Inflammatory macrophage treated with lipopolysaccharide for 1 hour (primary cell): ENCODE data around the gene WDR59.
"Not testable (repeated sequence)": the region's sequence is repeated elsewhere in the genome, so short reads cannot be mapped to it uniquely, and the experiment has no call there.

Experiments
- DNase-seq, 2 donors: peaks; one replicate each; pipeline ENCODE4 v3.0.0-alpha.2; 2020 to 2022

Gene WDR59

GRCh38 chr16:74954763-74955162 lies 30.2 kb downstream of the WDR59 start:
- DNase-seq, result no peak

- no peak for DNase-seq
Observed at GRCh38 chr16:74951681-74952080, 33.2 kb downstream of the WDR59 start.

DNA sequence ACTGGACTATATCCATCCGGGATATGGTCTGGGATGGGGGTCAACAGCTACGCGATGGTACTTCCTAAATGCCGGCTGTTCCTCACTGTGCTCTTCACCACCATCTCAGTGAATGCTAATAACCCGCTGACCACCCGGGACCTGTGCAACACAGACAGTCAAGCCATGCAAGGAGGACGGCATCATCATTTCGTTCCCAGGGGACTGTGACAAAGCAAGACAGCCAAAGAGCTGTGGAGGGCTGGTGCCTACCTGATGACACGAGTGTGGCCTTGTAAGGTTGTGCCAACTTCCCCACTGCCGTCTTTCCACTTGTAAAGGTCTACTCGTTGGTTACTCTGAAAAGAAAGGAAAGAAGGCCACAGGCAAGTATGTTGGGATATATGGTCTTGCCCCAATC lies 33.7 kb downstream of the WDR59 start:
- no peak for DNase-seq

DNA sequence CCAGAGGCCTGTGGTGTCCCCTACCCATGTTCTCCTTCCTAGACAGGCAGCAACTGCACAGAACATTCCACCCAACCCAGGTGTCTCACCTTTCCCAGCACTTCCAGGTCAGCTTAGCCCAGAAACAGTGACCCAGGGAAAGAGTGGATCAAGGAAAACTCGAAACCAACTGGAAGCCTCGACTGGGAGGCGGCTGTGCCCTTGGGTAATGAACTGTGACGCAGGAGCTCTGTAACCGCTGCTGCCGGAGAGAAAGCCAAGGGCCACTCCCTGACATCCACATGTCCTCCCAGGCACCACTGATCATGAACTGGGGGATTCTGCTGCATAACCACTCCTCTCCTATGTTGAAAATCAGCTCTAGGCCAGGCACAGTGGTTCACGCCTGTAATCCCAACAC lies 34.4 kb downstream of the WDR59 start:
- no peak for DNase-seq

GRCh38 chr16:74949309-74949708 lies 35.6 kb downstream of the WDR59 start:
- DNase-seq, result no peak

- DNase-seq, result no peak
Observed at GRCh38 chr16:74944466-74944865, 40.5 kb downstream of the WDR59 start.

DNA sequence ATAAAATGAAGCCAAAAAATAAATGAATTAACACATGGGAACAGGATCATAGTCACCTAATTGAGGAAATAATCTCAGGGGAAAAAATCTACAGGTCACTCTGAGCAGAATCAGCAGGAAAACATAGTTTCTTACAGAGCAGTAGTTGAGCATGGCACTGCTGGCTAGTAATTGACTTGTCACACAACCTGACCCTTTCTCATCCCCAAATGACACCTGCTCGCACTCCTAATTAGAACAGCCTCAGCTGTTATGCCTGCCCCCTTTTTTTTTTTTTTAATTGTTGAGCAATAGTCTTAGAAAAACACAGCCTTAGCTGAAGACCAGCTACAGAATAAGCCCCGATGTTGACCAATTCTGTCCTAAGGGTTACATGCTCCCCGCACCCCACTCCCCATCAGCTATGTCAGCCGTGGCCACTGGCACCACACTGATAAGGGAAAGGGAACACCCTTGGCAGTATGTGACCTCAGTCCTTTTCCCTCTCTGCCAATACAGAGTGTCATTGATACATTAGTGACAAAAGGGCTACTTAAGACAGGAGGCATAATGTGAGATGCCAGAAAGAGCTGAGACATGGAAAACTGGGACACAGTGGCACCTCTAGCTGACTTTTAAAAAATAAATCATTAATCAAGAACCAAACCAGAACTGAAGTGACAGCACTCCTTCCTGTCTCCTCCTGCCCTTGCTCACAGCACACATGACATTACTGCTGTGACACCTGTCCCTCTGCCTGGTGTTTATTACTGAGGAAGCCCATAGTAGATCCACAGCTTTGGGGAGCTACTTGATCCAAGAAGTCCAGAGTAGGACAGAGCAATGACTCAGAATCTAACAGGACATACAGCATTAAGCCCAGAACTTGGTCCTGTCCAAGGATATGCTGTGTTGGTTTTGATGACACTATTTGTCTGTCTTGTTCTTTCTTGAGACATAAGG lies 41.7 kb downstream of the WDR59 start:
- no peak for DNase-seq

GRCh38 chr16:74942566-74942965 lies 42.4 kb downstream of the WDR59 start:
- DNase-seq, result no peak

DNA sequence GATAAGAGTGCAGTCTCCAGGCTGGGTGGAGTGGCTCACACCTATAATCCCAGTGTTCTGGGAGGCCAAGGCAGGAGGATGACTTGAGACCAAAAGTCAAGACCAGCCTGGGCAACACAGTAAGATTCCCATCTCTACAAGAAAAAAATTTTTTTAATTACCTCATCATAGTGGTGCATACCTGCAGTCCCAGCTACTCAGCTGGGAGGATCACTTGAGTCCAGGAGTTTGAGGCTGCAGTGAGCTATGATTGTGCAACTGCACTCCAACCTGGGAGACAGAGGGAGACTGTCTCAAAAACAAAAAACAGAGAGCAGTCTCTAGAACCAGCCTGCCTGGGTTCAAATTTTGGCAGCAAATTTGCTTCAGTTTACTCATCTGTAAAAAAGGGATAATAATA lies 45.2 kb downstream of the WDR59 start:
- DNase-seq, result no peak

- peak; percentile 85 to 92 for DNase-seq
Observed at GRCh38 chr16:74936902-74937560, 47.9 kb downstream of the WDR59 start.

DNA sequence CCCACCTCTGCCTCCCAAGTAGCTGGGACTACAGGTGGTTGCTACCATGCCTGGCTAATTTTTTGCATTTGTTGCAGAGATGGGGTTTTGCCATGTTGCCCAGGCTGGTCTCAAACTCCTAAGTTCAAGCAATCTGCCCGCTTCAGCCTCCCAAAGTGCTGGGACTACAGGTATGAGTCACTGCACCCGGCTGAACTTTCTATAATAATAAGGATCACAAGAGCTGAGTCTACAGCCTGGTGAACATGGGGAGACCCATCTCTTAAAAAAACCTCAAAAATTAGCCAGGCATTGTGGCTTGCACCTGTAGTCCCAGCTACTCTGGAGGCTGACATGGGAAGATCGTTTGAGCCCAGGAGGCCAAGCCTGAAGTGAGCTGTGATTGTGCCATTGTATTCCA lies 53.5 kb downstream of the WDR59 start:
- no peak for DNase-seq

DNA sequence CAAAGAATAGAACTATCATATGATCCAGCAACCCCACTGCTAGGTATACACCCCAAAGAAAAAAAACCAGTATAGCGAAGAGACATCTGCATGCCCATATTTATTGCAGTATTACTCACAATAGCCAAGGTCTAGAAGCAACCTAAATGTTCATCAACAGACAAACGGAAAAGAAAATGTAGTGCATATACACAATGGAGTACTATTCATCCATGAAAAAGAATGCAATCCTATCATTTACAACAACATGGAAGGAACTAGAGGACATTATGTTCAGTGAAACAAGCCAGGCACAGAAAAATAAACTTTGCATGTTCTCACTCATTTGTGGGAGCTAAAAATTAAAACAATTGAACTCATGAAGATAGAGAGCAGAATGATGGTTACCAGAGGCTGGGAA lies 55.3 kb downstream of the WDR59 start:
- no peak for DNase-seq

GRCh38 chr16:74926805-74927204 lies 58.1 kb downstream of the WDR59 start:
- DNase-seq, result no peak

GRCh38 chr16:74923766-74924460 lies 61.0 kb downstream of the WDR59 start:
- DNase-seq, result no peak

- DNase-seq, result no peak
Observed at GRCh38 chr16:74922150-74923138, 62.5 kb downstream of the WDR59 start.

DNA sequence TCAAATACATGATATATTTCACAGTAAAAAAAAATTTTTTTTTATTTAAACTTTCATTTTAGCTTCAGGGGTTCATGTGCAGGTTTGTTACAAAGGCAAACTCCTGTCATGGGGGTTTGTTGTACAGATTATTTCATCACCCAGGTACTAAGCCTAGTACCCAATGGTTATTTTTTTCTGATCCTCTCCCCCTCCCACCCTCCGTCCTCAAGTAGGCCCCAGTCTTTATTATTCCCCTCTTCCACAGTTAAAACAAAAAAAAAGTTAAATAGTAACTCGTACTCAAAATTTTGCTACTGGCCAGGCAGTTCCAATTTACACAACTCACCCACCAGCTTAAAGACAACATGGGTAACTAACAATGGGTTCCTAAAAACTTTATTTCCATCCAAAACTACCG lies 63.9 kb downstream of the WDR59 start:
- DNase-seq, result no peak

DNA sequence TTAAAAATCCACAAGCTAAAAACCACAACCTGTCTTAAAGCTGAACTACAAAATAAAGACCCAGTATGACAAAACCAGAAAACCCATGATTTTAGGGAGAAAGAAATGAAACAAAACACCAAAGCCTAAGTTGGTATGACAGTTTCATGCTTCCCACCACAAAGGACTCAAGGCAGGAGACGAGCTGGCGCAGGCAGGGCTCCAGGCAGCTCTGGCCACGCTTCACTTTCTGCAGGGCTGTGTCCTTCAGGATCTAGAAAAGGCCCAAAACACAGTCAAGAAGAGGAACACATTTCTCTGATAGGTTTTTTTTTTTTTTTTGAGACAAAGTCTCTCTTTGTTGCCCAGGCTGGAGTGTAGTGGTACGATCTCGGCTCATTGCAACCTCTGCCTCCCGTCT lies 75.3 kb downstream of the WDR59 start:
- no peak for DNase-seq

GRCh38 chr16:74908759-74909158 lies 76.2 kb downstream of the WDR59 start:
- not testable (repeated sequence) for DNase-seq

DNA sequence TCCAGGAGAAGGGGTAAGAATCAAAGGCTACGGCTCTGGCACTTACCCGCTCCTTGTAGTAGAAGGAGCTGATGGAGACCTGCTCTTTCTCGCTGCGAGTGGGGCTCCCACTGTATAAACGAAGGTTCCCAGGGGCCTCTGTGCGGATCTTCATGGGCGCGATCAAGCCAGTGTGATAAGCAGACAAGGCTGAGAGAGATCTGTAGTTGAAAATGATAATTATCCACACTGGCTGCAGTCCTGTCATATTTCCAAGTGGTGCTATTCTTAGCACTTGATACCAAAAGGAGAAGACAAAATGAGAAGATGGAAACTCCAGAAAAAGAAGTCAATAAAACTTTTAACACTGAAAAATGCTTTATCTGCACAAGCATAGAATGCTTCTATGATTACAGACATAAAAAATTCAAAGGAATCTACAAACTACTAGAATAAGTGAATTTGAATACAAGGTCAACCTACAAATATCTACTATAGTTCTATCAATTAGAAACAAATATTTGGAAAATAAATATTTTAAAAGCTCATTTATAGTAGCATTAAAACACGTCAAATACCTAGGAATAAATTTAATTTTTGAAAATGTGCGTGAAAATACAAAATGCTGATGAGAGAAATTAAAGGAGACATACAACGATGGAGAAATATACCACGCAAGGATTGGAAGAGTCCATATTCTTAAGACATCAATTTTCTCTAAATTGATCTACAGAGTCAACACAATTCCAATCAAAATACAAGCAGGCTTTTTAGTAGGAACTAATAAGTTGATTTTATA lies 80.8 kb downstream of the WDR59 start:
- no peak for DNase-seq

DNA sequence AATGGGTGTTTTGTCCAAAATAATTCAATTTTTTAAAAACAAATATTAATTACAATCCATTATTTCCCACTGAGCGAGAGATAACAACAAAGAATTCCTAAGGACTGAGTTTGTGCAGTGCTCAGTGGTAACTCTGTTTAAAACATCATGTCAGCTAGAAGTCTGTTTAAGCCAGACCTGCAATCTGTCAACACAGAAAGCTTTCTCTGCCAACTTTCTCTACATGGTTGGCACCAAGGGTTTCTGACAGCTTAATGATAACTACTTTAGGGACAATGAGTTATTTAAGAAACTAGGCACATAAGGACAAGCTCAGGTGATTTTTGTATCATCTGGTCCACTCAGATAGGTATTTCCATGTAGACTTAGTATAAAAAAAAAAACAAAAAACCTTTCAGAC lies 81.8 kb downstream of the WDR59 start:
- DNase-seq, result no peak

DNA sequence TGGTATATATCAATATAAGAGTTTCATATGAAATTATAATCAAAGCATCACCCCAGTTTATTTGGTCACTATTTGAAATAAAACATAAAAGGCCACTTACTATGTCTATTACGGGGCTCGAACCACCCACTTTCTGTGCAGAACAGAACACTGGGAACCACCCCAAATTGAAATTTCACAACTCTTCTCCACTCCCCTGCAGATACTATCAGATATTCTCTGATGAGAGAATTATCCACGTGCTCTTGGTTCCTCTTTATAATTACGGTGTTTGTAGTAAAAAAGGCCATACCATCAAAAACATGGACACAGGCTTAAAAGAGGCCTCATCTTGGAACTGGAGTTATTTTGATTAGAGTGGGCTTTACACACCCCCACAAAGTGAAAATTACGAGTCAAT lies 82.8 kb downstream of the WDR59 start:
- no peak for DNase-seq

- no peak for DNase-seq
Observed at GRCh38 chr16:74901606-74902005, 83.3 kb downstream of the WDR59 start.
